ENCODE measurements around the gene VEPH1.
A peak's percentile ranks its signal among the peaks of the same experiment; 100 is the strongest.

The VEPH1 gene

GRCh38 chr3:157533298-157534070, 30.3 kb upstream of the VEPH1 start:
- no peaks in the 10 kb centered on the region for H3K9me3 ChIP-seq (ENCODE audit: control insufficient read depth, low read depth, low read length)
- no peak overlapping the region for H3K4me3 ChIP-seq (ENCODE audit: low read length)
- H3K27me3 ChIP-seq (ENCODE audit: control insufficient read depth, insufficient read depth, low read length): no peaks in the 10 kb centered on the region
- H3K27ac ChIP-seq (ENCODE audit: low read length): no peak overlapping the region
- no peak overlapping the region for H3K9ac ChIP-seq (ENCODE audit: low read length)
- no peaks in the 10 kb centered on the region for H3K36me3 ChIP-seq (ENCODE audit: control insufficient read depth, low read depth, low read length)
- peaks cover 5% of the 10 kb centered on the region for H3K4me1 ChIP-seq (ENCODE audit: control insufficient read depth, low read depth, low read length)

GRCh38 chr3:157532529-157533297, 29.5 kb upstream of the VEPH1 start:
- Histone ChIP-seq H3K9me3 (ENCODE audit: control insufficient read depth, low read depth, low read length) (no peaks in the 10 kb centered on the region), H3K27ac (ENCODE audit: low read length) (peak overlapping the region; percentile 34), H3K4me1 (ENCODE audit: control insufficient read depth, low read depth, low read length) (peaks cover 5% of the 10 kb centered on the region), H3K36me3 (ENCODE audit: control insufficient read depth, low read depth, low read length) (no peaks in the 10 kb centered on the region), H3K4me3 (ENCODE audit: low read length) (no peak overlapping the region), H3K27me3 (ENCODE audit: control insufficient read depth, insufficient read depth, low read length) (no peaks in the 10 kb centered on the region), H3K9ac (ENCODE audit: low read length) (no peak overlapping the region)

GRCh38 chr3:157531771-157532170, 28.6 kb upstream of the VEPH1 start:
- Histone ChIP-seq H3K9me3 (ENCODE audit: control insufficient read depth, low read depth, low read length) (no peaks in the 10 kb centered on the region), H3K4me1 (ENCODE audit: control insufficient read depth, low read depth, low read length) (peaks cover 5% of the 10 kb centered on the region), H3K27ac (ENCODE audit: low read length) (no peak overlapping the region), H3K9ac (ENCODE audit: low read length) (no peak overlapping the region), H3K27me3 (ENCODE audit: control insufficient read depth, insufficient read depth, low read length) (no peaks in the 10 kb centered on the region), H3K4me3 (ENCODE audit: low read length) (no peak overlapping the region), H3K36me3 (ENCODE audit: control insufficient read depth, low read depth, low read length) (no peaks in the 10 kb centered on the region)

DNA sequence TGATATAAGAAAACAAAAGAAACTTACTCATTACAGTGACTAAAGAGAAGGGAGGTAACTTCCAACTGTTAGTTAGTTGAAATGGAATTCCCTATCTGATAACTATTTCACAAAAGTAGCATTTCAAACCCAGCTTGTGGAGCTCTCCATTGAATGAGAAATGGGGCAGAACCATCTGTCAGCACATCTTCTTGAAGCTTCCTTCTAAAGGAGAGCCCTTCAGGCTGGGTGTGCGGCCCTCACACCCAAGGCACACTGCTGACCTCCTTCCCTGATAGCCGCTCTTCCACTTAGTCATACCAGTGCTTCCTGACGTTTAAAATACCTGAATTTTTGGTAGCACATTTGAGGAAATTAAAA, 28.1 kb upstream of the VEPH1 start:
- Histone ChIP-seq H3K4me1 (ENCODE audit: control insufficient read depth, low read depth, low read length) (peaks cover 5% of the 10 kb centered on the region), H3K27me3 (ENCODE audit: control insufficient read depth, insufficient read depth, low read length) (no peaks in the 10 kb centered on the region), H3K4me3 (ENCODE audit: low read length) (no peak overlapping the region), H3K36me3 (ENCODE audit: control insufficient read depth, low read depth, low read length) (no peaks in the 10 kb centered on the region), H3K9me3 (ENCODE audit: control insufficient read depth, low read depth, low read length) (no peaks in the 10 kb centered on the region), H3K27ac (ENCODE audit: low read length) (no peak overlapping the region), H3K9ac (ENCODE audit: low read length) (no peak overlapping the region)

- Histone ChIP-seq H3K9ac (ENCODE audit: low read length) (no peak overlapping the region), H3K4me3 (ENCODE audit: low read length) (no peak overlapping the region), H3K27ac (ENCODE audit: low read length) (no peak overlapping the region), H3K36me3 (ENCODE audit: control insufficient read depth, low read depth, low read length) (no peaks in the 10 kb centered on the region), H3K4me1 (ENCODE audit: control insufficient read depth, low read depth, low read length) (peaks cover 5% of the 10 kb centered on the region), H3K9me3 (ENCODE audit: control insufficient read depth, low read depth, low read length) (no peaks in the 10 kb centered on the region), H3K27me3 (ENCODE audit: control insufficient read depth, insufficient read depth, low read length) (no peaks in the 10 kb centered on the region)
These were observed 27.6 kb upstream of the VEPH1 start for GRCh38 chr3:157530637-157531300.

GRCh38 chr3:157529751-157530150, 26.5 kb upstream of the VEPH1 start:
- Histone ChIP-seq H3K27ac (ENCODE audit: low read length) (no peak overlapping the region), H3K27me3 (ENCODE audit: control insufficient read depth, insufficient read depth, low read length) (no peaks in the 10 kb centered on the region), H3K36me3 (ENCODE audit: control insufficient read depth, low read depth, low read length) (no peaks in the 10 kb centered on the region), H3K4me1 (ENCODE audit: control insufficient read depth, low read depth, low read length) (peaks cover 5% of the 10 kb centered on the region), H3K9me3 (ENCODE audit: control insufficient read depth, low read depth, low read length) (no peaks in the 10 kb centered on the region), H3K4me3 (ENCODE audit: low read length) (no peak overlapping the region), H3K9ac (ENCODE audit: low read length) (no peak overlapping the region)

DNA sequence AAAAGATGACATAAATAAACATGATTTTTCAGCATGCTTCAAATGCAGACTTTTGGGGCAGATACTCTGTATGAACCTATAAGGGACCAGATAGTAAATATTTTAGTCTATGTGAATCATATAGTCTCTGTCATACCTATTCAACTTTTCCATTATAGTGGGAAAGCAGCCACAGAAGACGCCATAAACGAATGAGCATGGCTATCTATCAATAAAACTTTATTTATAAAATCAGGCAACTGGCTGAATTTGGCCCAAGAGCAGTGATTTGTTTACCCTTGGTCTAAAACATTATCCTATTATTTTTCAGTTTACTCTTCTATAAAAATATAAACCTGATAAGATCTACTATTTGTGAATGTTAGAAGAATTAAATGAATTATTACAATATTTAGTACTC, 25.9 kb upstream of the VEPH1 start:
- Histone ChIP-seq H3K36me3 (ENCODE audit: control insufficient read depth, low read depth, low read length) (no peaks in the 10 kb centered on the region), H3K4me3 (ENCODE audit: low read length) (no peak overlapping the region), H3K9me3 (ENCODE audit: control insufficient read depth, low read depth, low read length) (no peaks in the 10 kb centered on the region), H3K4me1 (ENCODE audit: control insufficient read depth, low read depth, low read length) (peaks cover 5% of the 10 kb centered on the region), H3K27ac (ENCODE audit: low read length) (no peak overlapping the region), H3K9ac (ENCODE audit: low read length) (no peak overlapping the region), H3K27me3 (ENCODE audit: control insufficient read depth, insufficient read depth, low read length) (no peaks in the 10 kb centered on the region)

DNA sequence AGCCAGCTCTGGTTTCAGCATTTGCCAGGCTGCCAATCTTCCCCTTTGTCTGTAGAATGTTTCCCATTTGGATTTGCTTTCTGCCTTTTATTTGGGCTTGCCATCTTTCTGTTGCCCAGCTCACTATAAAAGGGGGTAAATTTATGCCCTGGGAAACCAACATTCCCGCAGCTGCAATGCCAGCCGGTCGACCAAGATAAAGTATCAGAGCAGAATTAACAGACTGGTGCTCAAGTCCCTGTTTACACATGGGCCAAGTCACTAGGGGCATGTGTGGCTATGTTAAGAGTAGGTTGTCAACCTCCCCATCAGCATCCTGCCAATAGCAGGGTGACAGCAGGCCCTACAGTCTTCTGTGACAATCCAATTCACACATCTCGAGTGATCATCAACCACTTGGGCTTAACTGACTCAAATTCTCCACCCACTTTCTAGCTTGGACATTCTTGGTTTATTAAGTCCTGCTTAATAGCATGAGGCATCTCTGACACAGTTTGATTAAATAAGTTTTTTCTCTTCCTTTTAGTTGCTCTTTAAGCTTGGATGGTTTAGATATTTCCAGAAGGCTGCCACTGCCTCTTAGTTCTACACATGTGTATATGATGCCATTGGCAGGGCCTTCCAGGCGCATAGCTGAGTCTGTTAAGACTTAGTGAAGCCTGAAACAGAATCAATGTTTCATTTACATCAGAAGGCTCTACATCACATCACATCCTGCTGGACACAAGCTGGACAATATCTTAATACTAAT, 24.1 kb upstream of the VEPH1 start:
- H3K4me1 ChIP-seq (ENCODE audit: control insufficient read depth, low read depth, low read length): peaks cover 4% of the 10 kb centered on the region
- H3K36me3 ChIP-seq (ENCODE audit: control insufficient read depth, low read depth, low read length): no peaks in the 10 kb centered on the region
- H3K4me3 ChIP-seq (ENCODE audit: low read length): no peak overlapping the region
- H3K9ac ChIP-seq (ENCODE audit: low read length): no peak overlapping the region
- H3K27me3 ChIP-seq (ENCODE audit: control insufficient read depth, insufficient read depth, low read length): no peaks in the 10 kb centered on the region
- H3K27ac ChIP-seq (ENCODE audit: low read length): no peak overlapping the region
- H3K9me3 ChIP-seq (ENCODE audit: control insufficient read depth, low read depth, low read length): no peaks in the 10 kb centered on the region

DNA sequence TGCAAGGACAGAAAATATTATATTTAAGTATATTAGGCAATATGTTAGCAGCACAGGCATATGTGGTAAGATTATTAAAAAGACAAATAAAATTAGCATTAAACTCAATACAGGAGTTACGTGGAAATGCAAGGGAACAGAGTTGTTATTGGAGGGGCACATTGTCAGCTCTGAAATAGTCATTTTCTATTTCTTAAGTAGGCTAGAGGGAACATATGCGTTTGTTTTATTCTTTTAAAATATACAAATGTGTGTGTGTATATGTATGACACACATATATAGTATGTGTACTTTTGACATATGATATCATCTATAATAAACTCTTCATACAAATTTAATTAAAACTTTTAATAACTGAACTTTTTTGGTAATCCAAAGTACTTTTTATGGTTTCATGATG, 22.8 kb upstream of the VEPH1 start:
- no peak overlapping the region for H3K27ac ChIP-seq (ENCODE audit: low read length)
- no peak overlapping the region for H3K9ac ChIP-seq (ENCODE audit: low read length)
- no peaks in the 10 kb centered on the region for H3K4me1 ChIP-seq (ENCODE audit: control insufficient read depth, low read depth, low read length)
- no peaks in the 10 kb centered on the region for H3K9me3 ChIP-seq (ENCODE audit: control insufficient read depth, low read depth, low read length)
- H3K27me3 ChIP-seq (ENCODE audit: control insufficient read depth, insufficient read depth, low read length): no peaks in the 10 kb centered on the region
- H3K36me3 ChIP-seq (ENCODE audit: control insufficient read depth, low read depth, low read length): no peaks in the 10 kb centered on the region
- no peak overlapping the region for H3K4me3 ChIP-seq (ENCODE audit: low read length)

DNA sequence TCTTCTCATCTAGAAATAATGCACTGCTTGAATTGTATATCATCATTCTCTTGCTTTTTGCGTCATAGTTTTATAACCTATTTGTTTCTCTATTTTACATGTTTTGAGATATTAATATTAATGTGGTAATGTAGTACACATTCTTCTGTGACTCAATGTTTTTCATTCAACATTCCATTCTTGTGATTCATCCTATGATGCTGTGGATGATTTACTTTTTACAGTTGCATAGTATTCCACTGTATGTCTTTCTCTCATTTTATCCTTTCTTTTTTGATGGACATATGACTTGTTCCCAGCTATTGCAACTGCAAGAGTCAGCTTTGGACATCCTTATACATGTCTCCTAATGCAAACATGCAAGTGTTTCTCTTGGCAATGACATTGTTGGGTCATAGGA, 20.6 kb upstream of the VEPH1 start:
- Histone ChIP-seq H3K9me3 (ENCODE audit: control insufficient read depth, low read depth, low read length) (peaks cover 1% of the 10 kb centered on the region), H3K4me3 (ENCODE audit: low read length) (no peak overlapping the region), H3K9ac (ENCODE audit: low read length) (no peak overlapping the region), H3K27ac (ENCODE audit: low read length) (no peak overlapping the region), H3K36me3 (ENCODE audit: control insufficient read depth, low read depth, low read length) (no peaks in the 10 kb centered on the region), H3K4me1 (ENCODE audit: control insufficient read depth, low read depth, low read length) (no peaks in the 10 kb centered on the region), H3K27me3 (ENCODE audit: control insufficient read depth, insufficient read depth, low read length) (no peaks in the 10 kb centered on the region)

DNA sequence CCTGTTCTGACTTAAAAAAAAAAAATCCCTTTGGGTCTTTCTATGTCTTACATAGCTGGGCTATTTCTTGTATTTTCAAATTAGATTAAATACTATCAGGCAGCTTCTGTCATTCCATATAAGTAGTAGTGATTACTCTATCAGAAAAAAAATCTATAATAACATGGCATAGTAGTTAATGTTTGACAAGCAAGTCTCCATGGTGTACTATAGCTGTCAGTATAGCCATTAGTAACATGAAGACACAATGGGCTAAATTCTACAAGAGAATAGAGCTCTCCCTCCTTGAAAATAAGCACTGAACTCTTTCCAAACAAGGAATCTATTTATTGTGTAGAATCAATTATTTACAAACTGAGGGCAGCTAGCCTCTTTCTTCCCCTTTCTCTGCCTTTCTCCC, 19.4 kb upstream of the VEPH1 start:
- Histone ChIP-seq H3K9me3 (ENCODE audit: control insufficient read depth, low read depth, low read length) (peaks cover 8% of the 10 kb centered on the region), H3K27me3 (ENCODE audit: control insufficient read depth, insufficient read depth, low read length) (no peaks in the 10 kb centered on the region), H3K9ac (ENCODE audit: low read length) (no peak overlapping the region), H3K4me1 (ENCODE audit: control insufficient read depth, low read depth, low read length) (no peaks in the 10 kb centered on the region), H3K4me3 (ENCODE audit: low read length) (no peak overlapping the region), H3K27ac (ENCODE audit: low read length) (no peak overlapping the region), H3K36me3 (ENCODE audit: control insufficient read depth, low read depth, low read length) (no peaks in the 10 kb centered on the region)

Measured in iPS-18a (cell line).